Measurements from ENCODE around the gene LIG4.

The LIG4 gene

GRCh38 chr13:108218044-108218974 lies 3.0 kb upstream of the LIG4 start, which contains the start of gene ABHD13 (continued):
- TF ChIP-seq ZNF560 (tag by site-specific recombination; IDR thresholded peaks at IDR 0.05; ENCODE audit: borderline replicate concordance), result no peak
- TF ChIP-seq ZNF623 (tag by site-specific recombination; IDR thresholded peaks at IDR 0.05), result peak; percentile 23; the same call in 1 of the 2 replicates
- TF ChIP-seq ZBTB26 (tag by site-specific recombination; optimal IDR thresholded peaks at IDR 0.05), result peak; percentile 90
- peak; percentile 82 for TF ChIP-seq ZNF501 (tag by site-specific recombination; IDR thresholded peaks at IDR 0.05)
- no peak for TF ChIP-seq ZNF112 (tag by site-specific recombination; IDR thresholded peaks at IDR 0.05)
- no peak for TF ChIP-seq ZNF529 (tag by site-specific recombination; IDR thresholded peaks at IDR 0.05; ENCODE audit: insufficient replicate concordance)
- TF ChIP-seq SCRT1 (tag by site-specific recombination; IDR thresholded peaks at IDR 0.05; ENCODE audit: borderline replicate concordance), result no peak
- no peak for TF ChIP-seq ZNF521 (tag by site-specific recombination; IDR thresholded peaks at IDR 0.05)
- no peak for TF ChIP-seq YY2 (tag by site-specific recombination; IDR thresholded peaks at IDR 0.05)
- no peak for TF ChIP-seq ZNF548 (tag by site-specific recombination; IDR thresholded peaks at IDR 0.05)
- peak; percentile 55 for TF ChIP-seq INSM2 (tag by site-specific recombination; IDR thresholded peaks at IDR 0.05)
- TF ChIP-seq ZNF248 (tag by site-specific recombination; IDR thresholded peaks at IDR 0.05), result no peak
- no peak for TF ChIP-seq ZNF362 (tag by site-specific recombination; IDR thresholded peaks at IDR 0.05)
- TF ChIP-seq ZNF585B (tag by site-specific recombination; IDR thresholded peaks at IDR 0.05), result no peak
- no peak for TF ChIP-seq ZNF280D (tag by site-specific recombination; IDR thresholded peaks at IDR 0.05)
- TF ChIP-seq SP3 (tag by site-specific recombination; IDR thresholded peaks at IDR 0.05), result 0 out of 2 replicates have a peak, but pooled peaks have one; percentile 26
- no peak for TF ChIP-seq ZSCAN4 (tag by site-specific recombination; IDR thresholded peaks at IDR 0.05)
- TF ChIP-seq TCF7L2 (IDR thresholded peaks at IDR 0.05; ENCODE audit: borderline replicate concordance, low read depth, low read length), result no peak
- TF ChIP-seq ZNF600 (tag by site-specific recombination; IDR thresholded peaks at IDR 0.05), result peak; percentile 96
- TF ChIP-seq WT1 (tag by site-specific recombination; IDR thresholded peaks at IDR 0.05), result no peak
- TF ChIP-seq ZNF530 (tag by site-specific recombination; IDR thresholded peaks at IDR 0.05; ENCODE audit: low read depth), result no peak
- peak; percentile 71 for TF ChIP-seq ZNF76 (tag by site-specific recombination; IDR thresholded peaks at IDR 0.05; ENCODE audit: borderline replicate concordance, low read depth)
- TF ChIP-seq ZNF350 (tag by site-specific recombination; IDR thresholded peaks at IDR 0.05), result no peak
- no peak for TF ChIP-seq ZNF302 (tag by site-specific recombination; IDR thresholded peaks at IDR 0.05; ENCODE audit: low read depth)
- TF ChIP-seq PBX3 (CRISPR knock-in tag; IDR thresholded peaks at IDR 0.05), result no peak
- peak; percentile 99 for TF ChIP-seq ZBTB11 (tag by site-specific recombination; conservative IDR thresholded peaks at IDR 0.05; ENCODE audit: low read depth)

All from HEK293 (cell line).